NCI-H748 (cell line): ENCODE results near the gene BPI.
"Not testable (repeated sequence)": the region's sequence is repeated elsewhere in the genome, so short reads cannot be mapped to it uniquely, and the experiment has no call there.

Source experiments
- DNase-seq: peaks from one replicate; lab custom pipeline; 2025; ENCODE audit not compliant: unreplicated experiment; lab: John Stamatoyannopoulos, UW

The BPI gene

DNA sequence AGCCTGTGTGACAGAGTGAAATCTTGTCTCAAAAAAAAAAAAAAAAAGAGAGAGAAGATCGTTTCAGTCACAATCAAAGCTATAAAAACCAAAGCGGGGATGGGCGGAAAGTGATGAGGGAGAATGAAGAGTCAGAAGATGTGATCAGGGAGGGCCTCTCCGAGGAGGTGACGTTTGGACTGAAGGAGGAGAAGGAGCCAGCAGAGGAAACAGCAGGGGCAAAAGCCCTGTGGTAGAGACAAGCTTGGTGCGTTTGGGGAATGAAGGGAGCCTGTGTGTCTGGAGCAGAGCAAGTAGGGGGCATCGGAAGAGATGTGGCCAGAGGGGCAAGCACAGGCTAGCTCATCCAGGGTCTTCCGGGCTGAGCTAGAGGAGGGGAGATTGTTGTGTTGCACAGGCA lies 27.9 kb downstream of the BPI start:
- DNase-seq = no peak

GRCh38 chr20:38334016-38334415 lies 30.1 kb downstream of the BPI start:
- DNase-seq = no peak

GRCh38 chr20:38336726-38337125 lies 32.8 kb downstream of the BPI start:
- DNase-seq = no peak

DNA sequence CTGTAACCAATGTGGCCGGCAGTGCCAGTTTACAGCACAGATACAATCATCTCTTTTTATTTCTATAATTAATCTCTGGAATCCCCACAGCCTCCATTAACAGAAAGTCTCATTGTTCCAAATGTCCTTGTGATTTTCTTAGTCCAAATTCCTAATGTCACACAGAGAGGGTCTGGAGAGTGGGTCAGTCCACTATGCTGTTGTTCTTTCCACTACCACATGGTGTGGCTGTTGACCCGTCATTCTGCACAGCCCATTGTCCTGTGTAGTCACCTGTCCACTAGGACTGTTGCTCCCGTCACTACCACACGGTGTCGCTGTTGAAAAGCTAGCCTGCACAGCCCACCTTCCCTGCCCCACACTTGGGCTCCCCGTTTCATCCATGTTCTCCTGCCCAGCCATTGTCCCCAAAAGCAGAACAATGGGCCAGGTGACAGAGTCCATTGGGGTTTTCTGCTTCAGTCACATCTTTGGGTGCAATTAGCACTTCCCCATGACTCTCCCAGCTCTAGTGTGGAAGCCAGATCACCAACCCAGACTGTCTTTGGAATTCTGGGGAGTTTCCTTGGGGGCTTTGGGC lies 33.7 kb downstream of the BPI start:
- peak; percentile 48 for DNase-seq

DNA sequence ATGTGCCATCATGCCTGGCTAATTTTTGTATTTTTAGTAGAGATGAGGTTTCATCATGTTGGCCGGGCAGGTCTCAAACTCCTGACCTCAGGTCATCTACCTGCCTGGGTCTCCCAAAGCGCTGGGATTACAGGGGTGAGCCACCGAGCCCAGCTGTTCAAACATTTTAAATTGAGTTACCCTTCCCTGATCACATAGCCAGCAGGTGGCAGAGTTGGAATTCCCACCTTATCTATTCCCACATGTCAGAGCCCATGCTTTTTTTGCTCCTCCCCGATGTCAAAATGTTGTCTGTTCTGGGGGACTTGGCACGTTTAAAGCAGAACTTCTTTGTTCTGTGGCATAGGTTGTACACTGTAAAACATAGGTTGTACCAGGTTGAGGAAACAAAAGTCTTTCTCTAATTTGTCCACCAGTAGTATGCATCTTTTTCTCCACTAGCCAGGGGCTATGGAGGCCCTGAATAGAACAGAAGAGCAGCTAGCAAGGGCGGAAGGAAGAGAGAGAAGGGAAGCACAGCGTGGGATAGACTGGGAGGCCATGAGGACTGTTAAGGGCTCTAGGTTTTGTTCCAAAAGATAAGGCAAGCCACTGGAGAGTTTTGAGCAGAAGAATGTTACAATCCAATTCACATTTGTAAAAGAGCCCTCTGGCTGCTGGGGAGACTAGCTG lies 35.0 kb downstream of the BPI start:
- DNase-seq = peak; percentile 47

DNA sequence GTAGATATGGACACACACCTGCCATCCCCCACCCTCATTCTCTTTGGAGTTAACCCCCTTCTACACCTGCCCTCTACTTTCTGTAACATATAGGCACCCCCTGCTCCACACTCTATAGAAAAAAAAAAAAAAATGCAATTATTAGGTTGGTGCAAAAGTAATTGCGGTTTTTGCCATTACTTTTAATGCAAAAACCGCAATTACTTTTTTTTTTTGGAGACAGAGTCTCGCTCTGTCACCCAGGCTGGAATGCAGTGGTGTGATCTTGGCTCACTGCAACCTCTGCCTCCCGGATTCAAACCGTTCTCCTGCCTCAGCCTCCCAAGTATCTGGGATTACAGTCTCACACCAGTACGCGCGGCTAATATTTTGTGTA lies 35.6 kb downstream of the BPI start:
- DNase-seq = not testable (repeated sequence)

- no peak for DNase-seq
Observed at GRCh38 chr20:38339997-38340396, 36.0 kb downstream of the BPI start.

- DNase-seq = no peak
Observed at GRCh38 chr20:38340693-38341092, 36.7 kb downstream of the BPI start.

DNA sequence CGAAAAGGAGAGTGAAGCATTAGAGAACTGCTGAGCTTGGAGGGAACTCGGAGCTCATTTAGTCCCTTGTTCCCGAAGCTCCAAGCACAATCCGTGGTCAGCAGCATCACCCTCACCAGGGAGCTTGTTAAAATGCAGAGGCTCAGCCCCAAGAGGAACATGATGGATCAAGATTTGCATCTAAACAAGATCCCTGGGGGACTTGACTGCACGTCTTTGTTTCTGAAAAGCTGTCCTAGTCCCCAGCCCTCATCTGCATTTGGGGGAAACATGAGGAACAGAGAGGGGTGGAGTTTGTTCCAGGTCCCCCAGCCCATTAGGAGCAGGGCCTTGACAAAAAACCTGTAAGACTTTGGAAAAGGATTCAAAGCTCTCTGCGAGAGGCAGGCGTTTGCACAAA lies 38.3 kb downstream of the BPI start:
- no peak for DNase-seq

GRCh38 chr20:38342713-38343310 lies 38.9 kb downstream of the BPI start:
- DNase-seq = no peak

- DNase-seq = no peak
Observed at GRCh38 chr20:38343311-38344106, 39.6 kb downstream of the BPI start.

DNA sequence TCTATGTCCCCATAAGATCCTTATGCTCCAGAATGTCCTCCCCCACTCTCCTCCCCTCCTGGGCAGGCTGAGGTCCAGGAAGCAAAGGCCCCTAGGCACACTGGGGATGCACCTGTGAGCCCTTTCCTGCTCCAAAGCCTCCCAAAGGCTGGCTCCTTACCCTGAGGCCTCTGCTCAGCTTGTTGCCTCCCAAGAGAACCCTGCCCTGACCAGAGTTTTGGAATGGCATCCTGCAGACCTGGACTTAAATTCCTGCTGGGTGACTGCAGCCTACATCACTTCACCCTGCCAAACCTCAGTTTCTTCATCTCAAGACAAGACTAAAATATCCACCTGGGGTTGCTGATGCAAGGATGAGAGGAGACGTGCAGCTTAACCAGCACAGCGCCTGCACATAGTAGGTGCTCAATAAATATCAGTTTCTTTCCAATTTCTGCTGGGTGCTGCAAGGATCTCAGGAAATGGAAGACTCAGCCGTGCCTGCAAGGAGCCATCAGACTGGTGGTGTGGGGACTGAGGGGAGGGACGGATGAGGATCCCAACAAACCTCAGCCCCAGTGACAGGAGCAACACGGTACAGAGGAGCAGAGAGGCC lies 40.2 kb downstream of the BPI start:
- no peak for DNase-seq

- DNase-seq = no peak
Observed at GRCh38 chr20:38345643-38346042, 41.7 kb downstream of the BPI start.

DNA sequence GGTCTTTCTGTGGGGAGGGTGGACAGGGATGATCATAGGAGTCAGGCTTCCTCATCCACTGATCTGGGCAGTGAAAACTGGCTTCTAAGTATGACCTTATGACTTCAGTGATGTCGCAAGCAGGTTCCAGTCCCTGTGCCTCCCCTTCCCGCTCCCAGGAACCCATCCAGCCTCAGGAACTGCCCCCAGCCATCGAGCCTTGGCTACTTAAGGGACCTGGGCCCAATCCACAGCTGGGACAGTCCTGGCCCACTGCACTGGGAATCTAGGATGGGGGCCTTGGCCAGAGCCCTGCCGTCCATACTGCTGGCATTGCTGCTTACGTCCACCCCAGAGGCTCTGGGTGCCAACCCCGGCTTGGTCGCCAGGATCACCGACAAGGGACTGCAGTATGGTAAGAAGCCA lies 42.3 kb downstream of the BPI start, which contains the start of gene LBP:
TSS of gene LBP (plus strand) at position 236 of the 405 bp plus-strand sequence. CDS start at position 271, 35 bp downstream.
- no peak for DNase-seq

DNA sequence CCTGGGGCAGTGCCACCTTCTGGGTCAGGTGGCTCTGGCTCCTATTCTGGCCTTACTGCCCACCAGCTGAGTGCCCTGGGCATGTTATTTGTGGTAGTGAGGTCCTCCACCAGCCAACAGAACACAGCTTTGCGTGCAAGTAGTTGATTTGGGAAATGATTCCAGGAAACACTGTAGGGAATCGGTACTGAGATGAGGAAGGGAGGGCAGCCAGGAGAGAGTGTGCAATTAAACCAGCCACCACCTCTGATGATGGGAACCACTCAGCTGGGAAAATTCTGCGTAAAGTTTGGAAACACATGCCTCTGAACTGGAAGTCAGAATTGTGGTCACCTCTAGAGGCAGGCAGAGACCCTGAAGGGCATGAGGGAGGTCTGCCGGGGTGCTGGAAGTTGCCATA lies 42.8 kb downstream of the BPI start:
- DNase-seq = no peak

DNA sequence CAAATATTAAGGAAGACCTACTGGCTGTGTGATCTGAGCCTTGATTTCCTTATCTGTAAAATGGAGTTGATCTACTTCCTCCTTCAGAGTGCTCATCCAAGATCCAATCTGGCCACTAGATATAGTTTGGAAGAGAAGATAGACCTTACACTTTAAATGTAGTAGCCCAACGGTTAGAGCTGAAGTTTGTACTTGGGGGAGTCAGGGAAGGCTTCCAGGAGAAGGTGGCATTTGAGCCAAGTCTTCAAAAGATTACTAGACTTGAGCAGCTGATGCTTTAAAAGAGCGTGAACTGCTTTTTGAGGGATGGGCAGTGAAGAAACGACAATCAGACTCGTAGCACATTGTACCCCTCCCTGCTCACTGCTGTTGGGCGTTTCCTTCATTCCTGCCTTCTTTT lies 45.9 kb downstream of the BPI start:
- DNase-seq = no peak

DNA sequence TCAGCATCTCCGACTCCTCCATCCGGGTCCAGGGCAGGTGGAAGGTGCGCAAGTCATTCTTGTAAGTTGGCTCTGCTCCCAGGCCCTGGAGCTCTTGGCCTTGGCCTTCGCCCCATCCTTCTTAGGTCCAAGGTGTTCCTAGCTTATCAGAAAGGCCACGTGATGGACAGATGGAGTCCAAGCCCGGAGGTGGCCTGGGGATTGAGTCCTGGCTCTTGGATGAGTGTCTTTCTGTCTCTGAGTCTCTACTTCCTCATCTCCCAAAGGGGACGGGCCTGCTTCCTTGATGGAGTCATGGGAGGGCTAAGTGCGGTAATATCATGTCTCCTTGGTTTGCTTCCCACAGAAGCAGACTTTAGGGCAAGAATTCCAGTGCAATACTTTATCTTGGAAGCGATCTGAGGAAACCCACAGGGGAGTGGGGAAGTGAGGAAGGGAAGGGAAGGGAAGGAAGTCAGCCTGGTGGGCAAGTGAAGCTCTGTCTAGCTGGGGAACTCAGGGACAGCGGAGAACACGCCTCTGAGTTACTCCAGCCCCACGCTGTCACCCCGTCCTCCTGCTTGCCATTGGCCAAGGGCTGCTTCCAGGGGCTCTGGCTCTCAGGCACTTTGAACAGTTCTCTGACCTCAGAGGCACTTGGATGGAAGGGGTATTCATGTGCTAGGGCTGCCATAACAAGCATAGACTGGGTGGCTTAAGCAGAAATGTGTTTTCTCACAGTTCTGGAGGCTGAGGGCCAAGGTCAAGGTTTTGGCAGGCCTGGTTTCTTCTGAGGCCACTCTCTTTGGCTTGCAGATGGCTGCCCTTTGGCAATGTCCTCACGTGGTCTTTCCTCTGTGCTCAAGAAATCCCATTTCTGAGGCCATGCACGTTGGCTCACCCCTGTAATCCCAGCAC lies 47.2 kb downstream of the BPI start:
- DNase-seq = no peak

- no peak for DNase-seq
Observed at GRCh38 chr20:38353316-38353715, 49.4 kb downstream of the BPI start.

- no peak for DNase-seq
Observed at GRCh38 chr20:38354227-38354626, 50.3 kb downstream of the BPI start.
